ENCODE data around the gene COLEC12.

DNA sequence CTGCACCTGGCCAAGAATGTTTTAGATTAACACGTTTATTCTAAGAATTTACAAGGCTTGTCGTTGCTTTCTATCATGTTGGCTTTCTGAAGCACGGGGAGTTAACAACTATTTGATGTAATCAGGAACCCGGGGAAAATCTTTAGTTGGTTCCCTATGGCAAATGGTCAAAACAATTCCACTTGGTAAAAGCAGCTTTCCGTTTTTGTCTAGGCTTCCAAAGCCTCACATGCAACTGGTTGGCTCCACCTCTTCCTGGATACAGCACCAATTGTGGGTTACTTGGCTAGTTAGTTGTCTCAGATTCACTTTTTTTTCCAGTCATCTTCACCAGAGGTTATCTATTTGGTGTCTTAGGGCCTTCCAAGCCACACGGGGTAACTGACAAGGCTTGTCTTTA is 2.8 kb downstream of the COLEC12 start:
- TF ChIP-seq EGR1 (IDR thresholded peaks at IDR 0.05) (no peak), YY1 (IDR thresholded peaks at IDR 0.05; ENCODE audit: low read depth) (no peak), MAX (IDR thresholded peaks at IDR 0.05) (no peak), RAD21 (IDR thresholded peaks at IDR 0.05; ENCODE audit: low read depth) (no peak), ZBTB7A (IDR thresholded peaks at IDR 0.05; ENCODE audit: low read depth) (no peak), TEAD4 (IDR thresholded peaks at IDR 0.05) (no peak), NFIC (IDR thresholded peaks at IDR 0.05) (no peak), CEBPB (IDR thresholded peaks at IDR 0.05) (no peak), REST (IDR thresholded peaks at IDR 0.05; ENCODE audit: low read depth) (no peak)
